Stimulated activated CD8-positive, alpha-beta memory T cell treated with anti-CD3 and anti-CD28 coated beads, Interleukin-4, amount 100 ng/mL, for 48 hours (primary cell): ENCODE data around the gene GGT6.

Source experiments
- DNase-seq: peaks from one replicate; pipeline ENCODE4 v3.0.0-alpha.2; 2020

Gene GGT6

DNA sequence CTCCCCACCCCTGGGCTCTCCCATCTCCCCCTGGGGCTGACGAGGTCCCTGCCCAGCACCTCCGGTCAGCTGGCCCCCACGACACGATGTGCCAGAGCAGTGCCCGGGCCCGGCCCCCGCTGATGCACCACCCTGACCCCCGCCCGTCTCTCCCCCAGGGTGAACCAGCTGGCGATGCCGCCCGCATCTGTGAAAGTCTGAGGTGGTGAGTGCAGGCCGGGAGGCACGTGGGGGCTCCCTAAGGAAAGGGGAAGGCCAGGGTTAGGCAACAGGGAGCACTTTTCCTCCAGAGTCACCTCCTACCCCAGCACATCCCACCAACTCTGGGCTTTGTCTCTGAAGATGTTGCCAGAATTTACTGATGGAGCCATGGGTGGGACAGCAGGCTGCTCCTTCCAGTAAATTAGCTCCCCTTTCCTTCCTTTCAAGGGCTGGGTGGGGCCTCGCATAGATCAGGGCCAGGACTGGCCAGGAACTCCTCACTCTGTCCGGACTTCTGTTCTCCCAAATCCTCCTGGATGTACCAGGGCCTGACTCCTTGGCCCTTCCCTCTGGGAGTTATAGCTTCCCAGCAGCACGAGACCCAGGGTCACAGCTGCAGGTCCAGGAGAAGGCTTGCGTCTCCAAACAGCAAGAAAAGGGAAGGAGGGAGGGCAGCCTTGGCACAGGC, 23.5 kb downstream of the GGT6 start:
- DNase-seq, result no peak

DNA sequence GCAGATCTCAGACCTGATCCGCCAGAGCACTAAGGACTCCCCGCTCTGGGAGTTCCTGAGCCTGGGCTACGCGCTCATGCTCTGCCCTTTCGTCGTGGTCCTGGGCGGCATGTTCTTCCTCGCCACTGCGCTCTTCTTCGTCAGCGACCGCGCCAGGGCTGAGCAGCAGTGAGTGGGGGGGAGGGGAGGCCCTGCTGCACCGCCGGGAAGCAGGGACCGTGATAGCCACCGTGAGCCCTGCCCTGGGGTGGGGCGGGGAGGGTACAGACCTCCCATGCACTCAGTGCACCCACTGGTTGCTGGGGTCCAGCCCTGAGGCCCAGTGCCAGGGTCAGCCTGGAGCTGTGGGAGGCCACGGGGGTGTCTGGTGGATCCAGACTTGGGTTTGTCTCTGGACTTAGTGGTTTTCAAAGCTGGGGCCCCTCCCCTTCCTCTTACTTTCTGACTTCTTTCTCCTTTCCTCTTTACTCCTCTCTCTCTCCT, 24.1 kb downstream of the GGT6 start:
- no peak for DNase-seq

DNA sequence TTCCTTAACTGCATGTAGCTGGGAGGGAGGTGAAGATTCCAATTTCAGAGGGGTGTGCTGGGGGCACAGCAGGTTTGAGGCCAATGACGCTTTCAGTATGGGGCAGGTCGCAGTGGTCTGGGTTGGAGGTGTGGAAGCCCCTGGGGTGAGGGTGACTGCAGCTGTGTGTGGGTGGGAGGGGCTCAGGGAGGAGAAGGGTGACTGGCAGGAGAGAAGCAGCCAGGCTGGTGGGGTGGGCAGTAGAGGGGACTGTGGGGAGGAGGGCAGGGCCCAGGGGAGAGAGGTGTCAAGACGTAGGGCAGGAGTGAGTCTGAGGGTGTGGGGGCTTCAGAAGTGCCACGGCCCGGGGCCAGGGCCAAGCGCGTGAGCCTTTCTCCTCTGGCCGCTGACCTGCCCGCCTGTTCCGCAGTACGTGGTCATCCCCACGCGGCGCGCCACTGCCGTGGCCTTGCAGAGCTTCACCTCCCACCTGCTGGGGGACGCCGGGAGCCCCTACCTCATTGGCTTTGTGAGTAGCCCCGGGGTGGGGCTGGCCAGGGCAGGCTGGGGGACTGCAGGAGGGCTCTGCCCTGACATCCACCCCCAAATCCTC, 24.6 kb downstream of the GGT6 start:
- no peak for DNase-seq

DNA sequence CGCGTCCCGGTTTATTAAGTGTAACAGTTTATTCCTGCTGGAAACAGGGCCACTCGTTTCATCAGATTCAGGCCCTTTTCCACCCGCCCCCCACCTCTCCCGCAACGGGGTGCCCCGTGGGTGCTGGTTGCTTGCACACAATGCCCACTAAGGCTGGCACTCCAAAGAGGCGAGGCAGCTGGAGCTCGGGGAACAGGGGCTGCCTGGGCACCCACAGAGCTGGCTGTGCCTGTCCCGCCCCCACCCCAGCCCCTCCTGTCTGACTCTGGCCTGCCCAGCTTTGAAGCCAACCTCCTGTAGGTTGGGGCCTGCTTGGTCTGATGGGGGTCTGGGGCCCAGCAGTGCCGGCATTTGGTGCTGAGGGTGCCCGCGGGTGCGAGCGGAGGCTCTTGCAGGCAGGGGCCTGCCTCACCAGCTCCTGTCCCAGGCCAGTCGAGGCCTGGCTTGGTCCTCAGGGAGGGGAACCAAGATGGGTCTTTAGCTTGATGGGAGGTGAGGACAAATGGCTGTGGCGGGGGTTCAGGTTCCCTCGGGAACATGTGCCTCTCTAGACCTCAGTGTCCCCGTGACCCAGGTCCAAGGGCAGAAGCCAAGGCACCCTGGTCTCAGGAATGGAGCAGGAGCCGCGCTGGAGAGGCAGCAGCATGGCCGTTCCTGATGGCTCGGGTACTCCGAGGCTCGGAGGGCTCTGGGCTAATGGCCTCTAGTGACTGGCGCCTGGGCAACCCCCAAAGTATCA, 25.3 kb downstream of the GGT6 start:
- DNase-seq, result peak; percentile 36

DNA sequence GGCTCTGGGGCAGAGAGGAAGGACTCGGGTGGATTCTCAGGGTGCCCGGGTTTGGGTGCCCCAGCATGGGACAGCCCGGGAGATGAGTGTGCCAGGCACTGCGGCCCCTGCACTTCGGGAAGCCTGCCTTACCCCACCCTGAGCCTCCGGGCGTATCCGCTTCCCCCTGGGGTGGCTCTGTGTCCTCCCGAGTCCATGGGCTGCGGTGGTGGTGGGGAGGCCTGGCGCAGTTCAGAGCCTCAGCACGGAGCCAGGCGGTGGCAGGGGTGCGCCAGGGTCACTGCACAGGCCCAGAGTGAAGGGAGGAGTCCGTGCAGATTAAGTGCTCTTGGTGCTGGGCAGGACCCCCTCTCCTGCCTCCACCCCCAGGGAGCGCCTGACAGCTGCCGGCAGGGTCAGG, 25.9 kb downstream of the GGT6 start:
- DNase-seq, result no peak

DNA sequence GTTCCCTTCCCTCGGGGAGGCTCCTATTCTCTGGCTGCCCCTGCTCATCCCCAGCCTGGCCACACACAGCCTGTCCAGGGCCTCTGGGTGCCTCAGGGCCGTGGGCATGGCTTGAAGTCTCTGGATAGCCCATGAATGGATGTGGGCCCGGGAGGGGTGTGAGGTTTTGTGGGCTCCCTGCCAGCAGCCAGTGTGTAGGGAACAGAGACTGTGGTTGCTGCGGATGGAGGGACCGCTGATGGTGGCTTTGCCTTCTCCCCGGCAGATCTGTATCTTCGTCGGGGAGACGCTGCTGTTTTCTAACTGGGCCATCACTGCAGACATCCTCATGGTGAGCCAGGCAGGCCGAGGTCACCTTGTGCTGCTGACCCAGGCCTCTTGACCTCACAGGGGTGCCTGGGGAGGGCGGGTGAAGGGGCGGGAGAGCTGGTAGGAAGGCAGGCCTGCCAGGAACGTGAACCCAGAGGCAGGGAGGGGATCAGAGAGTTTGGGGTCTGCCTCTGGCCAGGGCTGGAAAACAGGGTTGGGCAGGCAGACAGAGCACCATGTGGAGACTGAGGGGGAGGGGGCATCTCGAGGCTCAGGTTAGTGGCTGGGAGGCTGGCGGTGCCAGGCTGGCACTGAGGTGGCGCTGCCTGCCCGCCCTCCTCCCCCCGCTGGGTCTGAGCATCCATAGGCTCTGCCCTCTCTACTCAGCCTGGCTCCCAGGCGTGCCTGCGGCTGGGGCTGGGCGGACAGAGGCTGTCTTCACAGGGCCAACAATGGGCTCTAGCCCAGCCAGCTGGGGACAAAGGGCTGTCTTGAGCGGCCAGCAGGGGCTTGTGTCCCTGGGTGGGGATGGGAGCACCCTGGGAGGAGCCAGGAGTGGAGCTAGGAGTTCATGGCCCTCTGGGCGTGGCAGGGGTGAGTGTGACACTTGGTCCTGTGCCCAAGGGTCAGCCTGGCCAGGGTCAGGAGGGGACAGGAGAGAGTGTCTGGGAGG, 26.6 kb downstream of the GGT6 start:
- peak; percentile 51 for DNase-seq

DNA sequence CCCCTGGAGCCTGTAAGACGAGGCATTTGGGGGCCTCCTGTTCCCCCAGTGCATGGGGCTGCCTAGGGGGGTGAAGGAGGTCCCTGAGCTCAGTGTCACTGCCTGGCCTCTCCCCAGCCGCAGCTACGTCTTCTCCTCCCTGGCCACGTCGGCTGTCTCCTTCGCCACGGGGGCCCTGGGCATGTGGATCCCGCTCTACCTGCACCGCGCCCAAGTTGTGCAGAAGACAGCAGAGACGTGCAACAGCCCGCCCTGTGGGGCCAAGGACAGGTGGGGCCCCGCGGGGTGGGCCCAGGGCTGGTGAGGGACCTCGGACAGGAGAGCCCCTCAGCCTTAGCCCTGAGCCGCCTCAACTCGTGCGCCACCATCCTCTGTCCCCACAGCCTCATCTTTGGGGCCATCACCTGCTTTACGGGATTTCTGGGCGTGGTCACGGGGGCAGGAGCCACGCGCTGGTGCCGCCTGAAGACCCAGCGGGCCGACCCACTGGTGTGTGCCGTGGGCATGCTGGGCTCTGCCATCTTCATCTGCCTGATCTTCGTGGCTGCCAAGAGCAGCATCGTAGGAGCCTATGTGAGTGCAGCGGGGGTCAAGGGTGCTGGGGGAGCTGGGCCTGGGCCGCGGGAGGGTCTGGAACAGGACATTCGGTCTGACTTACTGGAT, 27.4 kb downstream of the GGT6 start:
- DNase-seq, result no peak

DNA sequence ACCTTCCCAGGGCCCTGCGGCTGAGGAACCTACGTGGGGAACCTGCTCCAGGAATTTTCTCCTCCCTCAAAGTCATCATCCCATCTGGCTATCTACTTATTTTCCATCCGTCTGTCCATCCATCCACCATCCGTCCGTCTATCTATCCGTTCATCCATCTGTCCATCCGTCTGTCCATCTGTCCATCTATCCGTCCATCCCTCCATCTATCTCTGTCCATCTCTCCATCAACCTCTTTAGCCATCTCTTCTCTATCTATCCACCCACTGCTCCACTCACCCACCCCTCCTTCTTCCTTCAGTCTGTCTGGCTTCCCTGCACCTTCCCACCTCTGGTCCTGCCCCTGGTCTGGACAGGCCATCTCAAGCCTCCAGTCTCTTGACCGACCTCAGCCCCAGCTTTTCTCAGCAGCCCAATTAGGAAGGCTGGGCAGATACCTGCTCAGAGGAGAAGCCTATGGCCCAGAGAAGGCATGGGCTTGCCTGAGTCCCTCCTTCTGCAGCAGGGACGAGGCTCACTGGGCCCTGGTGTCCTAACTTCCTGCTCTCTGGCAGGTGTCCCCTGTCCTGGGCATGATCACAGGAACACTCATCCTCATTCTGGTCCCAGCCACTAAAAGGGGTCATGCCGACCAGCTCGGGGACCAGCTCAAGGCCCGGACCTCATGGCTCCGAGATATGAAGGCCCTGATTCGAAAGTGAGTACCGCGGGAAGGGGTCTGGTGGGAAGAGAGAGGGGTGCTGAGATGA, 28.2 kb downstream of the GGT6 start:
- DNase-seq, result no peak

DNA sequence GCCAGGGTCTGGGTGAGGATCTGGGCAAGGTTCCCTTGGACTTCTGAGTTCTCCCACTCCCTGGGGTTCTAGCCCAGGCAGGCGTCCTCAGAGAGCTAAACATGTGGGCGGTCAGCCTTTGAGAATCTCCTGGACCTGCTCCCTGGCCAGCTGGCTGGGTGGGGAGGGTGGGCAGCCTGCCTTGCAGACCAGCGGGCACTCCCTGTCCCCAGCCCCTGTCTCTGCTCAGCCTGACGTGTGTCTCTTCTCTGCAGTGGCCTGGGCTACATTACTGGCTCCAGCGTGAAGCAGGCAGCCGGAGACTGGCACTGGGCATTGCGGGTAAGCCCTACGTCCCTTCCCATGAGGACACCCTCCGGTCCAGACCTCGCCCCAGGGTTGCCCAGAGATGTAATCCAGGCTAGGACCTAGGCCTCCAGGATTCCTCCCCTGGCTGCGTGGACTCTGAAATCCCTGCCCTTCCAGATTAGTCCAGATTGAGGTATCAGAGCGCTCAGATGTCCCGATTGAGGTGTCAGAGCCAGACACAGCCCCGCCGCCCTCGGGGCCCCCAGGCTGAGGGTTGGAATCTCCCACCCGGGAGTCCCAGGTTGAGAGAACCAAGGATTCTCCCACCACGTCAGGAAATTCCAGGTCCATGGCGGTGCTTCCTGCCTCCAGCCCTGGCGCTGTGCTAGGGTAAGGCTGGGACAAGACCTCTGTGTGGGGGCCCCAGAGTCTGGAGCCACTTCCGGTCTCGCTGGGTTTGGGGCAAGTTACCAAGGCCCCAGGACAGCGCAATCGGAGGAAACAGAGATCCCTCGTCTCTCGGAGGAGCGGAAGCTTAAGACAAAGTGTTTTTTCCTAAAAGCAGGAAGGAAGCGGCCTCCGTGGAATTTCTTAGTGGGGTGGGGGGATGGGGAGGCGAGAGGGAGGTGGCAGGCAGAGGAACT, 29.3 kb downstream of the GGT6 start:
- DNase-seq, result no peak

DNA sequence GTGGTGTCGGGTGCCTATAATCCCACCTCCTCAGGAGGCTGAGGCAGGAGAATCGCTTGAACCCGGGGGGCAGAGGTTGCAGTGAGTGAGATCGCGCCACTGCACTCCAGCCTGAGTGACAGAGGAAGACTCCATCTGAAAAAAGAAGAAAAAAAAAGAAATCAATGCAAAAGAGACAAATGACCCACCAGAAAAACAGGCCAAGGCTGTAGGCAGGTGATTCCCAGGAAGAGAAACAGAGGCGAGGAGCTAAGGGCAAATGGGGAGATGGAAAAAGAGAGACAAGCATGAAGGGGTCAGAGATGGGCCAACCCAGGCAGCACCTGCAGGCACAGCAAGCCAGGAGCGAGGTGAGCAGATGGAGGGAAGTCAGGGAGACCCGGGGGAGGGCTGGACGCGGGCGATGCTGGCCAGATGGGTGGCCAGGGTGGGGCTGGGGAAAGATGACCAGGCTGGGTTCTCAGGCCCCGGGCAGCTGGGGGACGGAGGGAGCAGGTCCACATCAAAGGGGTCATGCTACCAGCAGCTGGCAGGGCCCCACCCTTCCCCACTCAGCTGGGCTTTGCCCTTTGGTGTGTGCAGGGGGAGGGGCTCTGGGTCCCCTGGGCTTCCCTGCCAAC, 30.7 kb downstream of the GGT6 start:
- no peak for DNase-seq

DNA sequence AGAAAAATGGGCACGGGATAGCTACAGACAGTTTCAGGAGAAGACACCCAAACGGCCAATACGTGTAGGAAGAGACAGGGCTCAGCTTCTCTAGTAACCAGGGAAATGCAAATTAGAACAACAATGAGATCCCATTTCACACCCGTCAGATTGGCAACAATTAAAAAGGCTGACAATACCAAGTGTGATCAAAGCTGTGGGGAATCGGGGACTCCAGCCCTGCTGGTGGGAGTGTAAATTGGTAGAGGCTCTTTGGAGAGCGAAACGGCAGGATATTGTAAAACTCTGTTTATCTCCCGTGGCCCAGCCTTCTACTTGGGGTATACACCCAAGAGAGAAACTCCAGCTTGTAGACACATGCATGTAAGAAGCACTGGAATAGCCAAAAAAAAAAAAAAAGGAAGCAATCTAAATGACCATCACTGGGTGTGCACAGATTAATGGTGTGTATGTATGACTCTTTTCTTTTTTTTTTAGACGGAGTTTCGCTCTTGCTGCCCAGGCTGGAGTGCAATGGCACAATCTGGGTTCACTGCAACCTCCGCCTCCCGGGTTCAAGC, 32.7 kb downstream of the GGT6 start:
- DNase-seq, result no peak

DNA sequence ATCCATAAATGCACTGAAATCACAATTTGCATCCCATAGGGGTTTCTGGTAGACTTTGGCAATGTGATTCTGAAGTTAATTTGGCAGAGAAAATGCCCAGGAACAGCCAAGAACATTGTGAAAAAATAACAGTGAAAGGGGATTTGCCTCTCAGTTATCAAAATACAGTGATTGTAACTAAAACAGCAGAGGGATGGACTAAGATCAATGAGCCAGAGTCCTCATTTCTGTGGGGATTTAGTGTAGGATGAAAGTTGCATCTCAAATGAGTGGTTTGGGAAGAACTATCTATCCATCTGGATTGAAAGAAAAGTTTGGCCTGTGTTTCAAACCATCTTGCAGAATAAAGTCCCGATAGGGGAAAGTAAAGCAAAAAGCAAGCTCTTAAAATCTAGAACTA, 33.2 kb downstream of the GGT6 start:
- no peak for DNase-seq

DNA sequence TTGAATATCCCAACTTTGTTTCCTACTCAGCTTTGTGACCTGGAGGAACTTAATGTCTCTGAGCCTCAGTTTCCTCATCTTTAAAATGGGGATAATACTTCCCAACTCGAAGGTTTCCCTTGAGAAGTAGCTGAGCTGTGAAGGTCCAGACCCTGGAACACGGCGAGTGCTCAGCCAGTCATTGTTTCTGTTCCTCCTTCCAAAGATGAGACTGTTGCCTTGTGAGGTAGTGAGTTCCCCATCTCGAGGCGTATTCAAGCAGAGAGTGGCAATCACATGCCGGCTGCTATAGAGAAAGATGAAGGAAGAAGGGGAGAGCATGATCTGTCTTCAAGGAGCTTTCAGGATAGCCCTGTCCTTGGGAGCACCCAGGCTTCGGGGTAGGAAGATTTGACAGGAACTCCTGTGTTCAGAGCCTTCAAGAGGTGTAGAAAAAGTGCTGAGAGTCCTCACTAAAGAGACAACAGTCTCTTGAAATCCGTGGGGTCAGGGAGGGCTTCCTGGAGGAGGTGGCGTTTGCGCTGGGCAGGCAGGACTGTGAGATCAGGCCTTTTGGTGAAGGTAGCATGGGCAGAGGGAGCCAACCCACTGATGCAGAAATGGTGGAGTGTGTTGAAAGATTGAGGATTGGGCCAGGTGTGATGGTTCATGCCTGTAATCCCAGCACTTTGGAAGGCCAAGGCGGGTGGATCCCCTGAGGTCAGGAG, 34.5 kb downstream of the GGT6 start:
- no peak for DNase-seq

DNA sequence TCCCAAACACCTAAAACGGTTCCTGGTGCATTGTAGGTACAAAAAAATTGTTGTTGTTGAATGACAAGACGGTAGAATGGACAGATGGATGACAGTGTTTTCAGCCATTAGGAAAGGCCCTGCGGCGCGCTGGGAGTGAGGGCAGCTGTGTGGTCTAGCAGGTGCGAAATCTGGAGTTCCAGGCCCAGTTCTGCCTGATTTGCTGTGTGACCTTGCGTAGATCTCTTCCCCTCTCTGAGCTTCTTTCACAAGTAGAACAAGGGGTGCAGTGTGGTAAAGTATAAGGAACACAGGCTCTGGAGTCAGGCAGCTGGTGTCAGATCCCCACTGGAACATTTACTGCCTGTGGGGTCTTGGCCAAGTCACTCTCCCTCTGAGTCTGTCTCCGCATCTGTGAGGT, 36.4 kb downstream of the GGT6 start:
- DNase-seq, result no peak

DNA sequence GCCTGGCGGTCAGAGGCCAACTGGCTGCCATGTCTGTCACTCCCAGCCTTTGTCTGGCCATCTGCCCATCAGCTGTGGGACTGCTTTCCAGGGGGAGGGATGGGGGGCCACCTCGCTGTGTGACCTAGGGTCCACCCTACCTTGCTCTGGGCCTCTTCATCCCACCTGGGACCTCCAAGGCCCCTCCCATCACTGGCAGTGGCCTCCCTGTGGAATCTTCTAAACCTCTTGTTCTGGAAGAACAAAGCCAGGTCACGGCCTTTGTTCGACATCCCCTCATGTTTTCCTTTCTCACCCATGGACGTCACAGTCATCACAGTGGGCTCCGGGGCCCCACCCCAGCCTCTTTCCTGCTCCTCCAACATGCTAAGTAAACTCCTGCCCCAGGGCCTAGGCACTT, 37.7 kb downstream of the GGT6 start:
- no peak for DNase-seq

DNA sequence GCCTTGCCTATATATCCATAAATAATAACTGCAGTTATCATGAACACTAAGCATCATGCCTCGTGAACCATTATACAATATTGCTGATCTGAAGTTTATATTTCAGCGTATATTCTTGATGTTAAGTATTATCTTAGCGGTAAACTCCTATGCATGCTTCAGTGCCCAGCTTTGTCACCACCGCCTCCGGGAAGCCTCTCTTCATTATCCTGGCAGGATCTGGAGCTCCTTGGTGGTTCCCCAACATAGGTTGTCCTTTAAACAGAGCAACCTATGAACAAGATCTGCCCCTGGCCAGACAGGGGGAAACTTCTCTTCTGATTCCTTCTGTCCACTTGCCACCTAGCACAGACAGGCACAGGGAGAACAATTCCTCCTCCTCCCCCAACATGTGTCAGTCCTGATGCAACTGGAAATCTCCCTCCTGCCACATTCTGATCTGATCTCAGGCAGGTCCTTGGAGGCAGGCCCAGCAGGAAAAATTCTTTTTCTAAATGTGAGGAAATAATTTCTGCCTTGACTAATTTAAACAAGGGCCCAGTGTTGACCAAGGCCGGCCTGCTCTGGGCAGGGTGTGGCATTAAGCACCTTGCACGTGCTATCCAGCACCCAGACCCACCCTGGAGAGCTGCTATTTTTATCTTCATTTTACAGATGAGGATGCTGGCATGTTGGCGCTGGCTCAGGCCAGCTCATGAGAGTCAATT, 39.3 kb downstream of the GGT6 start:
- no peak for DNase-seq

DNA sequence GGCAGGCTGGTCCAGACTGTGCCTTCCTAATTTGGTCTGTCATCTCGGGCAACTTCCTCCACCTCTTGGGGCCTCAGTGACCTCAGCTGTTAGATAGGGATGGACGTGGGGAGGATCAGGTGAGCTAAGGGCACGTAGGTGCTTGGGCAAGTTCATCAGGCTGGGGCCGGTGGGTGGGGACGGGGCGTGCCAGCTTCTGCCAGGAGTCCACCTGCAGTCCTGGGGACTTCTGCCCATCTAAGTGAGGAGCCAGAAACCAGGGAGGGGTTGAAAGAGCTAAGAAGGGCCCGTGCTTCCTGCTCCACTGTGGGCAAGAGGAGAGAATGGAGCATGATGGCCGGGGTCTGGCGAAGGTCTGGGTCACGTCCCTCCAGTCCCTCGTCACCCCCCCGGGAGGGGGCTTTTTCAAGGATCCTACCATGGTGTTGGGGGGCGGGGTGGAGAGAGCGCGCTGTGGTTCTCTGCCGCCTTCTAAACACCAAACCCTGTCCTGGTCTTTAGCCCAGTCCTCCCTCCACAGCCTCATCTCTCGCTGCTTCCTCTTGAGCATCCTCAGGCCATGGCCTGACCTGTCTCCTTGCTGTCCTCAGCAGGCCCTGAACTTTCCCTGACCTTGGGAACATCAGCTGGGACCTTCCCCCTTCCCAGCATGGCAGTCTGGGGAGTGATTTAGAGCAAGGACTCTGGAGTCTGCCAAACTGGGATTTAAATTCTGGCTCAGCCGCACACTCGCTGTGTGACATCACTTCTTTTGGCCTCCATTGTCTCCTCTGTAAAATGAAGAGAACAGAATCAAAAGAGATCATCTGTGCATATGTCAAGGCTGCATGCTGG, 40.1 kb downstream of the GGT6 start:
- DNase-seq, result no peak
